Activated CD4-positive, alpha-beta T cell treated with anti-CD3 and anti-CD28 coated beads, Interleukin-2, Interleukin-4, amounts not matched to agents 100 ng/mL and 50 ng/mL, durations not matched to agents 16 hours and 8 hours (primary cell): ENCODE results near the gene GLP1R.

Experiments
- DNase-seq: peaks from one replicate; pipeline ENCODE4 v3.0.0-alpha.2; 2020; ENCODE audit warnings: low spot score

GLP1R gene

DNA sequence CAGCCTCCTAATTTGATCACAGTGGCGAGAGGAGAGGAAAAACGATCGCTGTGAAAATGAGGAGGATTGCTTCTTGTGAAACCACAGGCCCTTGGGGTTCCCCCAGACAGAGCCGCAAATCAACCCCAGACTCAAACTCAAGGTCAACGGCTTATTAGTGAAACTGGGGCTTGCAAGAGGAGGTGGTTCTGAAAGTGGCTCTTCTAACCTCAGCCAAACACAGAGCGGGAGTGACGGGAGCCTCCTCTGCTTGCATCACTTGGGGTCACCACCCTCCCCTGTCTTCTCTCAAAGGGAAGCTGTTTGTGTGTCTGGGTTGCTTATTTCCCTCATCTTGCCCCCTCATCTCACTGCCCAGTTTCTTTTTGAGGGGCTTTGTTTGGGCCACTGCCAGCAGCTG is 37.7 kb downstream of the GLP1R start:
- DNase-seq, result peak; percentile 55

- no peak for DNase-seq
These were observed 38.1 kb downstream of the GLP1R start for GRCh38 chr6:39086711-39087110.

- DNase-seq, result no peak
These were observed 38.6 kb downstream of the GLP1R start for GRCh38 chr6:39087197-39087596.

DNA sequence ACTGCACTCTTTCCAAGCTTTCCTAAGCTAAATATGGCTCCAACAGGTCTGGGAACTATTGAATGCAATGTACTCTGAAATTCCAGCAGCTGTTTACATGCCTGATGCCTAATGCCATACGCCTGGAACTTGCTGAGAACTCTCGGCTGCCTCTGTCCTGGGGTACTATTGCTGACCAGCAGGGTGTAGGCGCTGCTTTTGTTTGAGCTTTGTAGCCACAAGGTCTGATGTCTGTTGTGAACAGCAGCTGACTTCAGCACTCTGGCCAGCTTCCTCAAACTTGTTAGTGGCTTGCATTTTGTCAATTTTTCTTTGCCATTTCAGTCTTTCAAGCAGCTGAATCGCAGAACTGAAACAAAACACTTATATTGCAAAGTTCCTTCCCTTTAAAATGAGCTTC is 39.8 kb downstream of the GLP1R start:
- DNase-seq, result no peak

DNA sequence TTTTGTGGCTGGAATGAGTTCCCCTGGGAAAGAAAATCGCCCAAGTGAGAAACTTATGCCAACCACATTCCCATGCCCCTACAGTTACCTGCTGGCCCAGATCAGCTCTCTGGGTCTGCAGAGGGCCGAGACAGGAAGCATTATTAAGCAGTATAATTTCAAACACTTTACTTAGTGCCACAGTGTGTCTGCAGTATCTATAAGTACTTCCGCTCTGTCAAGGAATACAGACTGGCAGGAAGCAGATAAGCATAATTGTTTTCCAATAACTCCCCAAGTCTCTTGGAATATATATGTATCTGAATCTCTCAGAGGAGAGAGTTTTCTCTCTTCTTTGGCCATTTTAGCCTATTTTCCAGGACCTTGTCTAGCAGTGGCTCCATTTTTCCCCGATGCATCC is 41.5 kb downstream of the GLP1R start:
- DNase-seq, result no peak

DNA sequence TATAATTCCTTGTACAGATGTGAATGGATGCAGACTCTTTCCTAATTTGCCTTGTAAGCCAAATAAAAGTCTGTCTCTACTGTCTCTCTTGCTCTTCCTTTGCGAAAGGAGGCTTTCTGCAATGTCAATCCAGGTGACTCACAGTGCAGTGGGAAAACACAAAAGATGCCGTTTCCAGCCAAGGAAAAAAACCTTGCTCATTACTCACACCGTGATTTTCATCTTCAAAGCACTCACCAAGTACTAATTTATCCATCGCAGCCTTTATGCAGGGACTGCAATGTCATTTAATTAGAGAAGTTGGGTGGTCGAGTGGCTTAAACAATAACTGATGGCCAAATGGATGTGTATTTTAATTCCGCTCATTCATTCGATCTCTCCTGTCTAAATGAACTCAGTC is 42.6 kb downstream of the GLP1R start:
- DNase-seq, result no peak

GRCh38 chr6:39092124-39092523 is 43.5 kb downstream of the GLP1R start:
- no peak for DNase-seq

DNA sequence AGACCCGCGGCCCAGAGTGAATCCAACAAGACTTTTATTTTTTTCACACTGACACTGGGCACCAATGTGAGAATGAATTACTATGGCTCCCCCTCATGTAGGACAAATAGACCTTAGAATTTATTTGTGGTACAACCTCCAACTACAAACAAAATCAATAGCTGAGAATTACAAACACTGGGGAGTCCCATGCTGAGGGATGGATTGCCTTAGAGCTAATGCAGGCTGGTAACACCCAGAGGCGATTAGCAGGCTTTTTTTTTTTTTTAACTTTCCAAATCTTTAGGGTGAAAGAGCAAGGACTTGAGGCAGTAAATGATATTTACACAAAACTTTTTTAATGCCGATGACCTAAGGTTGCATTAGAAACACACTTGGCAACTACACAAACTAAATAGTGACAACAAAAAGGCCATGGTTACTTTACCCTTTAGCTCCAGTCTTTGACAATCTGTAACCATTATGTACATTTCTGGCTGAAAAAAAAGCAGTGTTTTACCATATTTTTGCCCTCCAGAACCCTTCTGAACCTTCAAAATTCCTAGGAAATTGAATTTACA is 44.6 kb downstream of the GLP1R start:
- no peak for DNase-seq

DNA sequence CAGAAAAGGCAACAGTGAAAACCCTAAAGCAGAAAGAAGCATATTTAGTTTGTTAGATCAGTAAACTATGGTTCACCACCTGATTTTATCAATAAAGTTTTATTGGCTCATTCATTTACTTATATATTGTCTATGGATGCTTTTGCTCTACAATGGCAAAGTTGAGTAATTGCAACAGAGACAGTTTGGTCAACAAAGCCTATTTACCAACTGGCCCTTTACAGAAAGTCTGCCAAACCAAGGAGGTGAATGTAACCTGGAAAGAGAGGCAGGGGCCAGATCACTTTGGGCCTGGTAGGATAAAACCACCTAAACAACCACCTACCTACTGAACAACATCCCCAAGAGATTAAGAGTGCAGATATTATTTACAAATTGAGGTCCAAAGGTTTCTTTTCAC is 47.0 kb downstream of the GLP1R start:
- DNase-seq, result no peak

- no peak for DNase-seq
These were observed 51.8 kb downstream of the GLP1R start for GRCh38 chr6:39100358-39100757.

- DNase-seq, result no peak
These were observed 53.7 kb downstream of the GLP1R start for GRCh38 chr6:39102071-39102820.

DNA sequence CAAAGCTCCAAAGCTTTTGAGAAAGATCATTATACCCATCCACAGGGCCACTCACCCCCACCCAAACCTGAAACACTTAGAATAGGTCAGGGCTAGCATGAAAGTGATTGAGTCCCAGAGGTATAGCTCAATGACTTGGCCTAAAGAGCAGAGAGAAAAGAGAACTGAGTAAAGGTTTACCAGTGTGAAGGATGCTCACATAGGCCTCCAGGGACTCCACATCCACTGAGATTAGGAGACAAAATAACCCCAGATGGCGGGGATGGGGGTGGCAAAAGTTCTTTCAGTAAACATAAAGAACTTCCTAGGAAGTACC is 54.2 kb downstream of the GLP1R start:
- DNase-seq, result no peak

GRCh38 chr6:39104528-39104927 is 55.9 kb downstream of the GLP1R start:
- no peak for DNase-seq

GRCh38 chr6:39107034-39107433 is 58.5 kb downstream of the GLP1R start:
- no peak for DNase-seq

- DNase-seq, result no peak
These were observed 59.1 kb downstream of the GLP1R start for GRCh38 chr6:39107641-39108040.

DNA sequence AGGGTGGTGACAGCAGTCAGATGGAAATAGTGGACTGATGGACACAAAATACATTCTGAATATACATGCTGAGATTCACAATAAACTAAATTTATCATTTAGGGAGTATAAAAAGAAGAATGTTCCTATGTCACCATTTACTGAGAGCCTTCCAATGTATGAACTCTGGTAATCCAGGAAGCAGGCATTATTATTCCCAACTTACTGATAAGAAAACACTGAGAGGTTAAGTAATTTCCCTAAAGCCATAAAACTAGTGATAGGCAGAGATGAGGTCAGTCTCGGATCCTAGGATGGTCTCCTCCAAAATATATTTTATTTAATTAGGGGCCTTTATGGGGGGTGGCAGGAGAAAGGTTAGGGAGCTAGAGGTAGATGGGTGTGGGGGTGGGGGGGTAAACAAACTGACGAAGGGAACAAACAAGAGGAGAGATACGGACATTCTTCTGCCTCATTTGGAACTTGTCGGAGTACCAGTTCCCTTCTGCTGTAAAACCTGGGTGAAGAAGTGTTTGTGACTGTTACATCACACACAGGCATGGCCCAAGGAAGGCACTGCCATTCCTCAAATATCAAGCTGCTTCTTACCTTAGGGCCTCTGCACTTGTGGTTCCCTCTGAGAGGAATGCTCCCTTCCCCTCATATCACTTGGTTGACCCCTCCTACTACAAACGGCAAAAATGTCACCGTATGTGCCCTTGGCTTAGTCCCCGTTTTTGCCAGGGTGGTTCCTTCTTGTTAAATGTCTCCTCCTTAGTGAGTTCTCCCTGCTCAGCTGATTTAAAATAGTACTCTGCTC is 59.7 kb downstream of the GLP1R start:
- no peak for DNase-seq

DNA sequence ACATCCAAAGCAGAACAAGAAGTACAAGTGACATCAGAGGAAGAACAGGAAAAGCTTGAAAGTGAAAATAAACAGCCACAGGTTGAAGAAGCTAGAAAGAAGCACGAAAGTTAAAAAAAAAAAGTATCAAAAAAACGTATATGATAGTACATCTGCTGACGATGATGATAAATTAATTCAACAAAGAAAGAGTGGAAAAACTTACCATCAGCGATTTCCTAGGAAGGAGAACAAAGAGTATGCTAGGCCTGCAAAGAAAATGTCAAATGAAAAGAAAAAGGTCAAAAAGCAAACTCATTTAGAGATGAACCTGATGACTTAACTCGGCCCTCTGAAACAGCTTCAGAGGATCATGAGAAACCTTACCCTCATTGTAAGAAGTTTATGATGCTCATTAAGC is 62.7 kb downstream of the GLP1R start:
- DNase-seq, result peak; percentile 20

DNA sequence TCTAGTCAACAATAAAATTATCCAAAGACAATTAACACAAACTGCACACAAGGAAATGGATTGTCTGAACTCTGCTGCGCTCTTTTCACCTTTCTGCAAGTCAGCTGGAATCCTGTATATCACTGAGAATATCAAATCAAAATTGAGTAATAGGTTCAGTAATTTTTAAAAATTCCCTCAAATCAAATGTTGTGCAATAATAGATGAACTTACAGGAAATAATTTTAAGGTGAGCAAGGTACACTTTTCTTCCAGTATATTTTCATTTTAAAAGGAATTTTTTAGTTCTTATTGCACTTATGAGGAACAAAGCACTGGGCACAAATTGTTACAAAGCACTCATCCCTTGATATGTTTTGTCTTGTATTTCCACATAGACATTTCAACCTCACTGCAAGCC is 65.2 kb downstream of the GLP1R start:
- no peak for DNase-seq

GRCh38 chr6:39114388-39114703 is 65.8 kb downstream of the GLP1R start:
- no peak for DNase-seq

DNA sequence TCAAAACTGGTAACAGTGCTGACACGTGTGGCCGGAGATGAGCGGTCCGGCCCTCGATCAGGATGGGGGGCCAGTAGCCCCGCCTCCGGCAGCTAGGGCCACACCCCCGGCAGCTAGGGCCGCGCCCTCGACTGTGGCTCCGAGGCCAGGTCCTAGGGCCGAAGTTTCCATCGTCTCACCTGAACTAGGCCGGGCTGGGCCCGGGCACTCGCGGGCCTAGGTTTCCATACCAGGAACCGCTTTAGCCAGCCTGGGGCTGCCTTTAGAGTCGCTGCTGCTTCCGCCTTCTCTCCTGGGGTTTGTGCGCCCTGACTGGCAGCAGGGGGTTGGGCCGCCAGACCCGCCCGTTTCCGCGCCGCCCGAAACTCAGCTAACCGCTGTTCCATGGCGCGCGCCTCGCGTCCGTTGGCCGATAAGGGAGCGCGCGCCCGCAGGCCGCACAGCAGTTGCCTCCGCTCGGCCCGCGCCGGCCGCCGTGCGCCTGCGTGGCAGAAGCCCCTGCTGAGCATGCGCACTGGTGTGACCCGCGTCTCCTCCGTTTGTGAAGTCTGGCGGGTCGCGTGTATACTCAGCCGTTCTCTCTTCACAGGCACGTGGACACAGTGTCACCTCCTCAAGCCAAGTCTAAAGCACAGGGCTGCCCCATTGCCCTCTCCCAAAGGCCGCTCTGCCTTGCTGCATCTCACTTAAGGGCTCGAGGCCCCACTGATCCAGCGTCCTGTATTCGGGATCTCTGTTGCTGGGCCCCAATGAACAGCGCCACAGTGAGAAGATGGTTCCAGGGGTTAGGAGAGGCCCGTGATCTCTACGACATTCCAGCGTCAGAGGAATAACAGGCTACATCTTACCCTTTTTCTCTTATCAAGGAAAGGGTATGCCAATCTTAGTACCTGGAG is 66.4 kb downstream of the GLP1R start, which contains the start of gene SAYSD1:
Gene SAYSD1 (minus strand): TSS at position 483 of the 896 bp plus-strand sequence. CDS start 97 bp downstream, at position 386.
- peak; percentile 93 for DNase-seq

DNA sequence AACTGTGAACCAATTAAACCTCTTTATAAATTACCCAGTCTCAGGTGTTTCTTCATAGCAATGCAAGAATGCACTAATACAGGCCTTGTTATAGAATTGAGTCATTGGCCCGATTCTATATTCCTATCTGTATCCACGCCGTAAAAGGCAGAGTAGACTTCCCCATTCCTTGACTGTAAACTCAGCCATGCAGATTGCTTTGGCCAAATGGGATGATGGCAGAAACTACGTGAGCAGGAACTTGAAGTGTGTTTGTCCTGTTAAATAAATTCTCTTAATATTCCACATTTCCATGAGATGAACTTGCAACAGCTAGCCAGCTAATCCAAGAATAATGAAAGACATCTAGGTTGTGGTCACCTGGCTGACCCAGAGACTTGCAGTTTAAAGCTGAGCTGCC is 70.3 kb downstream of the GLP1R start:
- no peak for DNase-seq

- no peak for DNase-seq
These were observed 75.5 kb downstream of the GLP1R start for GRCh38 chr6:39124114-39124513.
